Erythroblast (primary cell): ENCODE results near the gene STYXL1.

Source experiments
- GATA1 ChIP-seq: IDR thresholded peaks from 2 replicates; pipeline ENCODE4 v1.6.1; 2011; ENCODE audit warnings: low read depth, mild to moderate bottlenecking, control low read depth, low read length, moderate library complexity
- POLR2A ChIP-seq: IDR thresholded peaks from 2 replicates; pipeline ENCODE4 v1.6.1; 2011; ENCODE audit warnings: mild to moderate bottlenecking, low read length

DNA sequence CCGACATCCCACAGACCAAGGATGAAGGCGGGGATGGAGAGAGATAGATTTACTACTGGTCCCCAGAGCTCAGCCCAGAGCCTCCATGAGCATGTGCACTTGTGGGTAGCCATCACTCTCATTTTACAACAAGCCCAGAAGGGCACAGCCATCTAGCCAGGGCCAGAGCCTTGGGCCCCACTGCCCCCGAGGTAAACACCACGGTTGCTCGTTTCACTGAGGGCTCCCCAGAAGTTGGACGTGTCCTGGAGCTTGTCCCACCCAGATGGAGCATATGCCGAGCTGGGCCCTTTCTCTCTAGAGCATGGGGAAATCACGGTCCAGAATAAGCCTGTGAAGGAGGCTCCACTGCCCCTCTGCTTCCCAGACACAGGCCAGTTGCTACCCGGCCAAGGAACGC is 44.4 kb downstream of the STYXL1 start:
- no peak for TF ChIP-seq POLR2A
- no peak for TF ChIP-seq GATA1
